GM21526 (cell line): ENCODE measurements around the gene PLAAT5.

ENCODE experiments used
- ATAC-seq: cut with Tn5 transposase; IDR thresholded peaks from one replicate; pipeline ENCODE4 v1.9.1; 2021; ENCODE audit warnings: moderate library complexity; ENCODE audit not compliant: unreplicated experiment, low FRiP score

The PLAAT5 gene

DNA sequence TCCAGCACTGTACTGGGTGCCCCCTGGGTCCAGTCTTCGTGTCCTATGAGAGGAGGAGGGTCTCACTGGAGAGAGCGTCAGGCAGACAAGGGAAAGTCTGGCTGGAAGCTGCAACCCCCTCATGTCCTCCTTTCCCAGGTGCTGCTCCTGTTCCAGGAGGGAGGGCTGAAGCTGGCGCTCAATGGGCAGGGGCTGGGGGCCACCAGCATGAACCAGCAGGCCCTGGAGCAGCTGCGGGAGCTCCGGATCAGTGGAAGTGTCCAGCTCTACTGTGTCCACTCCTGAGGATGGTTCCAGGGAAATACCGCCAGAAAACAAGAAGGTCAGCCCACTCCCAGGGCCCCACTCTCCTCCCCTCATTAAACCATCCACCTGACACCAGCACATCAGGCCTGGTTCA lies 25.1 kb upstream of the PLAAT5 start:
- ATAC-seq = no peak

DNA sequence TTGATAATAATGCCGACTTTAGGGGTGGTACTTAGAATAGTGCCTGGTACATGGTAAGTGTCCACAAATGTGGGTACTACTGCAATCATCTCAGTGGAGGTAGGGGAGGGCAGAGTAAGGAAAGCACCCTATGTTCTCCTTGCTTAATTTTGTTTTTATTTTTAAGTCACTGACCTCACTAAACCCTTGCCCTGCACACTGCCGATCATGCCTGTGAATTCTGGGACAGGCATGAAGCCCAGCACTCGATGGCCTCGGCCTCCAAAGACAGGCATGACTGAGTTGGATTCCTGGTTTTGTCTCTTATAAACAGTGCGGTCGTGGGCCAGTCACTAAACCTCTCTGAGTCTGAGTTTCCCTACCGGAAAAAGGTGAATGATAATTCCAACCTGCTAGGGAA lies 21.8 kb upstream of the PLAAT5 start:
- ATAC-seq = no peak

DNA sequence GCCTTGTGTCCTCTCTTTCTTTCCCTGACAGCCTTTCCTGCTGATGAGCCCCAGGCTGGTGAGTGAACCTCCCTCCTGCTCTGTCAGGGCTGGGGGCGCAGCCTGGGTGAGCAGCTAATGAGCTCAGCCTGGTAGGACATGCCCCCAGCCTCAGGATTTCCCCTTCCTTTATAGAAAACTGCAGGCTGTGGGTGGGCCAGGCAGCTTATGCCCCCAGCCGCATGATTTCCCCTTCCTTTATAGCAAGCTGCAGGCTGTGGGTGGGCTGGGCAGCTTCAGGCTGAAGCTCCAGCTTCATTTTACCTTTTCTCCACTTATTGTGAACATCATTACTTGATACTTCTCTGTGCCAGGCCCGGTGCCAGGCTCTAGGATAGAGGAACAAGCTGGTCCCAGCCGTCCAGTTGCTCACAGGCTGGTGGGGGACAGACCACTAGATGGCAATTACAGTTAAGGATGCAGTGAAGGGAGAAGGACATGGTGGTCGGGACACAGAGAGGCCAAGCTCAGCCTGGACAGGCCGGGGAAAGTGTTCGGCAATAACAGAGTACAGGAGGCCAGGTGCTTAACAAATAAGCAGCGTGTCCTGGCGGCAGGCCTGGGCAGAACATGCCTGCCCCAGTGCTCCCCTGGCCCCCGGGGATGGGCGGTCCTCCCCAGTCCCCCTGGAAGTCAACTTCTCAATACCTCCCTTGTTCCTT lies 20.2 kb upstream of the PLAAT5 start:
- no peak for ATAC-seq

- no peak for ATAC-seq
These were observed 19.5 kb upstream of the PLAAT5 start for GRCh38 chr11:63510360-63511047.

GRCh38 chr11:63508745-63509144 lies 17.8 kb upstream of the PLAAT5 start:
- no peak for ATAC-seq

GRCh38 chr11:63508009-63508408 lies 17.0 kb upstream of the PLAAT5 start:
- ATAC-seq = no peak

GRCh38 chr11:63507511-63507910 lies 16.5 kb upstream of the PLAAT5 start:
- ATAC-seq = no peak

DNA sequence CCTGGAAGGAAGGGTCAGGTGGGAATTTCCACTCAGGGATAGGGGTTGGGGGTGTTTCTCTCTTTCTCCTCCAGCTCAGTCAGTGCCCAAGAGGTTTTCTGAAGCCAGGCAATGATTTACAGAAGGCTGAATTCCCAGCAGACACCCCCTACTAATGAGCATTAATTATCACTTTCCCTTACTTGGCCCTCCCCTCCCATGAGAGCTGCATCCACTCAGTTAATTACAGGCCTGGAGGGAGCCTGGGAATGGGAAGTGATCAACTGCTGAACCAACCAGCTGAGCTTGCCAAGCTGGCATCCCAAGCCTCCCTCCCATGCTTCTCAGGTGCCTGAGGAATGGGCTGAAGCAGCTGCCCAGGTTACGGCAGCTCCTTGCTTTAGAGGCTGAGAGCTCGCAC lies 15.9 kb upstream of the PLAAT5 start:
- ATAC-seq = no peak

- ATAC-seq = no peak
These were observed 15.0 kb upstream of the PLAAT5 start, which contains the start of gene LGALS12 for GRCh38 chr11:63505857-63506528. LGALS12 (plus strand) TSS chr11:63506084; CDS start chr11:63506459, 375 bp downstream.

GRCh38 chr11:63504933-63505586 lies 14.1 kb upstream of the PLAAT5 start:
- no peak for ATAC-seq

DNA sequence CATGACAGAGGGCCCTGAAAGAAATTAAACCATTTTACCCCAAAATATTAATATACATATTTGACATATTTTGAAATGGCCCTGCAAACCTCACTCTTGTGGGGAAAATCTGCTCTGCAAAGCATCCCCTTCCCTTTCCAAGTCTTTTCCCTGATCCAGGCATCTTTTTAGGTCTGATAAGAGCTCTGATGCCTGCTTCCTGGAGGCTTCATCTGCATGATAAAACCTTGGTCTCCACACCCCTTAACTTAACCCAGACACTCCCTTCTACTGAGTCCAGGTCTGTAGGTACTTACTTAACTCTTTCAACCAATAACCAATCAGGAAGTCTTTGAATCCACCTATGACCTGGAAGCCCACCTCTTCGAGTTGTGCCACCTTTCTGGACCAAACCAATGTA lies 13.1 kb upstream of the PLAAT5 start:
- ATAC-seq = no peak

DNA sequence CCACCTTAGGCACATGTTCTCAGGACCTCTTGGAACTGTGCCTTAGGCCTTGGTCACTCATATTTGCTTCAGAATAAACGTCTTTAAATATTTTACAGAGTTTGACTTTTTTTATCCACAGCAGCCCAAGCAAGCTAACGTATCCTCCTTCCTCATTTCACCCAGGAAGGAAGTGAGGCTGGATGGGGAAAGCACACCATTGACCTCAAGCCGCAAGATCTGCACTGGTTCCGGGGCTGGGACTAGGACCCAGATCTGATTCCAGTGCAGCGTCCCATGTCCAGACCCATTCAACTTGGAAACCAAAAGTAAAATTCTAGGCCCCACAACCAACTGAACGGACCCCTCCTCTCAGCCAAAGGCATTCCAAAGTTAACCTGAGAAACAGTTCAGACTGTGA lies 12.5 kb upstream of the PLAAT5 start:
- no peak for ATAC-seq

- ATAC-seq = no peak
These were observed 11.4 kb upstream of the PLAAT5 start for GRCh38 chr11:63502252-63502820.

DNA sequence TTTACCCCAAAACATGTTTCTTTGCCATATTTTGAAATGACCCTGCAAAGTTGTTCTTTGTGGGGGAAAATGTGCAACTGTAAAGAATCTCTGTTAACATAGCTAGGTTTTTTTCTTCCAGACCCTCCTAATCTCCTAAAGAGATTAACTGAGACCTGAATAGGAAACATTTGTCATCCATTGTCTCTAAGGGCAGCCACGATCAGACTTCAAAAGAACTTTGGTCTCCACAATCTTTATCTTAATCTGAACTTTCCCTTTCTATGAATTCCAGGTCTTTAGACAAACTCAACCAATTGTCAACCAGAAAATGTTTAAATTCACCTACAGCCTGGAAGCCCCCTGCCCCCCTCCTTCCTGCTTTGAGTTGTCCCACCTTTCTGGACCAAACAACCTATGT lies 10.3 kb upstream of the PLAAT5 start:
- ATAC-seq = no peak

DNA sequence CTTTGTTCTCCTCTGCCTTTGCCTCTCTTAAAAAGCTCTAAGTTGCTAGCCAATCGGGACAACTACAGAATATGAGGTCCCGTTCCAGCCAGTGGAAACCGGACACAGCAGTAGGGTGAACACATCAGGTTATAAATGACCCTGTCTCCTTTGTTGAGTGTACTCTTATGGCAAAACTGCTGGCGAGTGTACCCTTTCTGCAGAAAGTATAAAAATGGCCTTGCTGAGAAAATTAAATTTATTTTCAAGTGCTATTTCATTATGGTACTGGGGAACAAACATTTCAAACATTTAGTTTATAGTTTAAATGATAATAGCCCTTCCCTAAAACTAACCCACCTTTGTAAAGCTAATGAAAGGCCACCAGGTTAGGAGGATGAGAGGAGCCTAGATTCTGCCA lies 8.9 kb upstream of the PLAAT5 start:
- no peak for ATAC-seq

DNA sequence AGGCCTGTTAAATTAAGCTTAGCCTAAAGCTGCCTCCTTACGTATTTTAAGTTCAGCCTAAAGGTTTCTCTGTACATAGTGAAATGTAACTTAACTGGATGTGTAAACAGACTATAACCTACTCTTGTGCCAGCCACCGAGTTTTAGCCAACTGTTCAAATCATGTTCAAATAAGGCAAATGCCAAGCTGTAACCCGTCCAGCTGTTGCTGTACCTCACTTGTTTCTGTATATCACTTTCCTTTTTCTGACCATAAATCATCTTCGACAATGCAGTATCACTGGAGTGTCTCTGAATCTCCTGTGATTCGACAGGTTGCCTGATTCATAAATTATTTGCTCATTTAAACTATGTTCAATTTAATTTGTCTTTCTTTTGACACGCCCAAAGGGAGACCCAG lies 4.0 kb upstream of the PLAAT5 start:
- no peak for ATAC-seq

DNA sequence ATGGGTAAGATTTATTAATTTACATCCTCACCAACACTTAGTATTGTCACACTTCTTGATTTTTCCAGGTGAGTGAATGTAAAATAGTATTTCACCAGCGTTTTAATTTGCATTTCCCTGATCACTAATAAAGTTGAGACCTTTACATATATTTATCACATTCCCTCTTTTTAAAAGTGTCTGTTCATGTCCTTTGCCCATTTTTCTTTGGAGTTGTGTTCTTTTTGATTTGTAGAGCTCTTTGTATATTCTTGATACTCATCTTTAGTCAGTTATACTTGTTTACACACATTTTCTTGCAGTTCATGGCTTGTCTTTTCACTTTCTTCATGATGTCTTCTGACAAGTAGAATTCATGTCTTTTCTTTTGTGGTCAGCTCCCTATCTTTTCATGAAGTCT lies 2.2 kb upstream of the PLAAT5 start:
- no peak for ATAC-seq

- ATAC-seq = no peak
These were observed 1.5 kb upstream of the PLAAT5 start for GRCh38 chr11:63492441-63492840.

DNA sequence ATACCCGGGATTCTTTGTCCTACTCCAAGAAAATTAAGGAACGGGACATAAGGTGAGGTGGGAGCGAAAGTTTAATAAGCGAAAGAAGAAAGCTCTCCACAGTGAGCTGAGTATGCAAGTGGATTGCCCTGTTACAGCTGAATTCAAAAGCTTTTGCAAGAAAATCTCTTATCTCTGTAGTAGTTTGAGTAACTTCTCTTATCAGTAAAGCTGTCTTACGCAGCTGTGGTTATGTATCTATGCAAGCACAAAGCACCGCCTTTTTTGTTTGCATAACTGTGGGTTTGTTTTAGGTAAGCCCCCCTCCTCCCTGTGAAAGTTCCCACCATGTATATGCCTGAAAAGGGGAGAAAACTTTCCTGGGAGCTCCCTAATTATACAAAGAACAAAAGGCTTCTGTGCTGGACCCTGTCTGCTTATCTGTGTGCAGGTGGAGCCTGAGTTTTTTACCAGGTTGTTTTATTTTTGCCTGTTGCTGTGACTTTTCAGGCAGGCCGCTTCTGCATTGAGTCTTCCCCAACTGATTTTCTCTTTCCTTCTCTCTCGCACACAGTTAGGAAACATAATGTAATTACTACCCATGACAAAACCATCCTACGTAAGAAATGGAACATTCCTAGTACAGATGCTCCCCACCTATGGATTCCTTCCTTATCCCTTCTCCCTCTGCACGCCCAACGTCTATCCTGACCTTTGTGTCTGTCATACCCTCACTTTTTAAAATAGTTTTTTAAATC lies 837 bp upstream of the PLAAT5 start:
- no peak for ATAC-seq

DNA sequence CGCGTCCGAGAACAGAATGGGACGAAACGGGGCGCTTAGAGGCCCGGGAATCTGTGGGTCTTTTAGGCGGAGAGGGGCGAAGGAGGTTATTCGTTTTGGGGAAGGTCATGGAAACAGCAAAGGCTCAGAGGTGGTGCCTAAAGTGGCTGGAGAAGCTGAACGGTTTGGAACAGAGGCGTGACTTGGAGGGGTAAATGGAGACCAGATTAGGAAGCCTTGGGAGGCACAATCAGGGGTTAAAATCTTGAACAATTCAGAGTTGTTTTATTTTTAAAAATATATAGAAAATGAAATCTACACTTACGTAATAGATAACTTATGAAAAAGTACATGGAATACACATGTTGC lies 247 bp upstream of the PLAAT5 start:
- no peak for ATAC-seq
